T-helper 17 cell (primary cell): ENCODE results near the gene RALA. TPM values are rescaled to one million over a fixed set of nuclear protein-coding genes. Genes with fewer than 3 reads are reported as not detected.
A peak's percentile ranks its signal among the peaks of the same experiment; 100 is the strongest.
"Not testable (repeated sequence)": the region's sequence is repeated elsewhere in the genome, so short reads cannot be mapped to it uniquely, and the experiment has no call there.

Source experiments
- ATAC-seq: fragments of 150-1000 bp; cut with Tn5 transposase; 2 replicates; pipeline ENCODE4 v1.10.0; 2021; ENCODE audit warnings: mild to moderate bottlenecking, moderate library complexity
- DNase-seq, 3 donors: peaks; one replicate each; pipeline versions ENCODE4 v3.0.0 to v3.0.0-alpha.2; 2020 to 2021
- H3K9me3 ChIP-seq: one replicate; pipeline ENCODE4 v1.7.0; 2013; ENCODE audit warnings: low read length, mild to moderate bottlenecking; ENCODE audit not compliant: control insufficient read depth, poor library complexity, severe bottlenecking
- H3K27ac Mint-ChIP-seq: one replicate; pipeline ENCODE4 v1.8.0; 2022; ENCODE audit warnings: mild to moderate bottlenecking, moderate library complexity, mixed read lengths
- H3K27me3 Mint-ChIP-seq: one replicate; pipeline ENCODE4 v1.8.0; 2022; ENCODE audit warnings: mixed read lengths
- H3K36me3 Mint-ChIP-seq: one replicate; pipeline ENCODE4 v1.8.0; 2022; ENCODE audit warnings: low read depth, mixed read lengths
- H3K4me1 Mint-ChIP-seq: one replicate; pipeline ENCODE4 v1.8.0; 2022; ENCODE audit warnings: mild to moderate bottlenecking, mixed read lengths
- H3K4me3 Mint-ChIP-seq: one replicate; pipeline ENCODE4 v1.8.0; 2022; ENCODE audit warnings: mild to moderate bottlenecking, moderate library complexity, mixed read lengths
- total RNA-seq, 4 donors: library from RNA in 2 of 4; stranded (reverse) in 2 of 4; gene quantifications; one replicate each; pipeline ENCODE4 v1.2.3 and lab custom pipeline; 2022 to 2026

Gene RALA
- total RNA-seq, 2 donors from 2014 or later, result 22.4 to 27.1 TPM

DNA sequence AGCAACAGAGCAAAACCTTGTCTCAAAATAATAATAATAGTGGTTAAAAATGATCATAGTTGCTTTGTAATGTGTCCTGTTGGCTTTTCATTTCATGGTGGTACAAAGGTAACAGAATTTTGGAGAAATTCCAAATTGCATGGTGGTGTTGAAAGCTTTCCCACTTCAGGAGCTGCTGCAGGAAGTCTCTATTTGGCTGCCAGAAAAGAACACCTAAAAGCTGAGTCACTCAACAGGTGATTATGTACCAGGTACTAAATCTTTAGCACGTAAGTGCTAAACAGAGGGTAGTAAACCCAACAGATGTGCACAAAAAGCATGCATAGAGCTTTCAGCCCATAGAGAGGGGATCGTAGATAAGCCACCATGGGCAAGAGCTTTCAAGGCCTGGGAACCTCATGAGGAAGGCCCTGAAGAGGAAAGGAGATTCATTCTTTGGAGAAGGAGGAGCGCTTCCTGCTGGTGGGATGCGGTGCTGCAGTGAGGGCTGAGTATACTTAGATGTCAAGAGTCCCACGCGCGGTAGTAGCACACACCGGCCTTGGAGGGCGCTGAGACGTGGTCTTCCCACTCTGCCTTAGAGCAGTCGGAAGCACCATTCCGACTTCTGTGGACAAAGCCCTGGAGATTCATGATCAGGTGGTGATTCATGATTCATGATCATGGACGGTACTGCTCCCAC is 118.7 kb downstream of the RALA start:
- no peak overlapping the region for H3K27ac Mint-ChIP-seq
- no peaks in the 10 kb centered on the region for H3K36me3 Mint-ChIP-seq
- no peaks in the 10 kb centered on the region for H3K9me3 ChIP-seq
- H3K4me1 Mint-ChIP-seq, result peaks cover 12% of the 10 kb centered on the region
- H3K4me3 Mint-ChIP-seq, result no peak overlapping the region
- DNase-seq (peak in 2 of 3 donors; percentile 19), ATAC-seq (peak; percentile 76)
- H3K27me3 Mint-ChIP-seq, result no peaks in the 10 kb centered on the region

DNA sequence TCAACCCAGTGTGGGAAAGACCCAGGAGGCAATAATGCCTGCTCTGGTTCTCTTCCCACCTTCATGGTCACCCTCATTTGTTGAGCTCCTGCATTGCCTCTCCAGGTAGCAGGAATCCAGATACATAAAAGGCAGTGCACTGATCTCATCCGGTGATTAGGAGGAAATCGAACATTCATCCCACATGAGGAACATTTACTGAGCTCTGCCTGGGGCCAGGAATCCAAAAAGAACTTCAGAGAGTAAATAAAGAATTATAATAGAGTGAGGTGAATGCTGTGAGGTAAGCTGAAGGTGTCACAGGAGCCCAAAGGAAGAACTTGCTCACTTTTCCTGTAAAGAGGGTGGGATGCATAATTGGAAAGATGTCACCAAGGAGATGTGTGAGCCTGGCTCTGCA is 121.2 kb downstream of the RALA start:
- DNase-seq, result no peak
- no peak for ATAC-seq
- Mint-ChIP-seq H3K4me3 (no peak overlapping the region), H3K4me1 (peaks cover 10% of the 10 kb centered on the region), H3K36me3 (no peaks in the 10 kb centered on the region), H3K27me3 (no peaks in the 10 kb centered on the region), H3K27ac (peak overlapping the region; percentile 62)
- H3K9me3 ChIP-seq, result no peaks in the 10 kb centered on the region

DNA sequence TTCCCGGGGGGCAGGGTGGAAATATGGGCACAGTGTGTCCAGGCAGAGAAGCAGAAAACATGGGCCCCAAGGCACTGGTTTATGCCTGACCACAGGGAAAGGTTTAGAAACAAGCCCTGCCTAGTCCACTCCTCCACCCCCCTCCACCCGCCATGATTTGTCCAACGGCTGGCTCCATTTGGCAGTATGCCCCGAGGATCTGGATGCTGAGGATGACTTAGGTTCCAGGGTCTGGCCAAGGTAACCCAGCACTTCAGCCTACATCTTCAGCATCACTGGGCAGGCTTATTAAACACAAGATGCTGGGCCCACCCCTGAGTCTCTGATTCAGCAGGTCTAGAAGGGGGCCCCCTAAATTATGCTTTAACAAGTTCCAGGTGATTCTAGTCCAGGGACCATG is 121.9 kb downstream of the RALA start:
- H3K4me1 Mint-ChIP-seq, result peaks cover 10% of the 10 kb centered on the region
- no peak overlapping the region for H3K4me3 Mint-ChIP-seq
- ATAC-seq (no peak), DNase-seq (no peak)
- peak overlapping the region; percentile 62 for H3K27ac Mint-ChIP-seq
- no peaks in the 10 kb centered on the region for H3K9me3 ChIP-seq
- H3K36me3 Mint-ChIP-seq, result no peaks in the 10 kb centered on the region
- H3K27me3 Mint-ChIP-seq, result no peaks in the 10 kb centered on the region

DNA sequence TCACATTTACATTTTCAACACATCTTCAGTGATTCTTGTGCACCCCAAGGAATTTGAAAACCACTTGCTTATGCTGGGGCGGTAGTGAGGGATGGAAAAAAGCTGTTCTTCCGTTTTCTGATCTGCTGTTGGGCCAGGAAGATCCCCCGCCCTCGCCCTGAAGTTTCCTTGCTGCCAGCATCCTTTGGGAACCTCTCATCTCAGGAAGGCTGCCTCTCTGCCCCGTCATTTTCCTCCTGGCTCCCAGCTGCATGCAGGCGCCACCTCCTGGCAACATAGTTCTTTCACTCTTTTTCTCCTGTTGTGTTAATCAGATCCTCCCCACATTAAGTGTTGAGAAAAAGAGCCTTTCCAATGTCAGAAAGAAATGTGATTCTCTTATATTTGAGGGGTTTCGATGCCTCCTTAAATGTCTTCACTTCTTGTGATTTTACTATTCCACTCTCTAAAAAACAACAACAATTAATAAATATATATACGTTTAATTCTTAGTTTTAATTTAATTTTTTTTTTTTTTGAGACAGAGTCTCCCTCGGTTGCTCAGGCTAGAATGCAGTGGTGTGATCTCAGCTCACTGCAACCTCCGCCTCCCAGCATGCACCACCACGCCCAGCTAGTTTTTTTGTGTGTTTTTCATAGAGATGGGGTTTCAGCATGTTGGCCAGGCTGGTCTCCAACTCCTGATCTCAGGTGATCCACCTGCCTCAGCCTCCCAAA is 122.9 kb downstream of the RALA start:
- no peaks in the 10 kb centered on the region for H3K9me3 ChIP-seq
- Mint-ChIP-seq H3K27me3 (no peaks in the 10 kb centered on the region), H3K27ac (peak overlapping the region; percentile 75), H3K4me1 (peaks cover 7% of the 10 kb centered on the region), H3K4me3 (no peak overlapping the region), H3K36me3 (peaks cover 2% of the 10 kb centered on the region)
- ATAC-seq (peak; percentile 65), DNase-seq (peak in 2 of 3 donors; percentile 34 to 44)

DNA sequence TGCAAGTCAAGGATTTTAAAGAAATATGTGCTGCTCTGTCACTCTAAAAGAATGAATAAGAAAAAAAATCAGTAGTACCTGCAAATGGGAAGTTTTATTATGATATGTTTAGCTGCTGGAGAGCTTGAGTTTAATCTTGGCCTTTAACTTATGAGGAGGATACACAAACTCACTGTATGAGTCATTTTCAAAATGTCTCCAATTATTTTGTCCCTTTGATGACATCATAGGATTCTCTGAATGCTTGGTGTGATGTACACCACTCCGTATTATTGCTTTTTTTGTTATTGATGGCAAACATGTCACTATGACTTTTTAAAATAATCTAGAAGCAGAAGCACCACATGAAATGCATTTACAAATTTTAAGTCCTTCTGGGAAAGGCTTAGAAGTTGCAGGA is 125.8 kb downstream of the RALA start:
- Mint-ChIP-seq H3K4me3 (no peak overlapping the region), H3K27ac (no peak overlapping the region), H3K36me3 (peaks cover 2% of the 10 kb centered on the region), H3K4me1 (peaks cover 3% of the 10 kb centered on the region), H3K27me3 (no peaks in the 10 kb centered on the region)
- ATAC-seq (no peak), DNase-seq (no peak)
- H3K9me3 ChIP-seq, result no peaks in the 10 kb centered on the region

DNA sequence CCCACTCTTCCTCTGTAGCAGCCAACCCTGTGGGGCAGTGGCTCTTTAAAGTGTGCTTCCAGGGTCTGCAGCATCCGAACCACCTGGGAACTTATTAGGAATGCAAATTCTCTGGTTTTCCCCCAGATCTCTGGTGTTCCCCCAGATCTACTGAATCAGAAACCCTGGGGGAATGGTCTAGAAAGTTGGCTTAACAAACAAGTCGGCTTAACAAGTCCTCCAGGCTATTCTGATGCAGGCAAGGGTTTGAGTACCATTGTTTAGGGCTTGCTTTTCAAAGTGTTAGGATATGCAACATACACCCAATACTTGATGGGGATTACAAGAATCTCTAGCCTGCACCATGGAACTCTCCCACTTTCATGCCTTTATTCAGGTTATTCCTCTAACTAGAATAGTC is 126.3 kb downstream of the RALA start:
- Mint-ChIP-seq H3K4me3 (no peak overlapping the region), H3K4me1 (peaks cover 7% of the 10 kb centered on the region), H3K27ac (no peak overlapping the region), H3K27me3 (no peaks in the 10 kb centered on the region), H3K36me3 (peaks cover 2% of the 10 kb centered on the region)
- ATAC-seq (no peak), DNase-seq (no peak)
- H3K9me3 ChIP-seq, result no peaks in the 10 kb centered on the region

DNA sequence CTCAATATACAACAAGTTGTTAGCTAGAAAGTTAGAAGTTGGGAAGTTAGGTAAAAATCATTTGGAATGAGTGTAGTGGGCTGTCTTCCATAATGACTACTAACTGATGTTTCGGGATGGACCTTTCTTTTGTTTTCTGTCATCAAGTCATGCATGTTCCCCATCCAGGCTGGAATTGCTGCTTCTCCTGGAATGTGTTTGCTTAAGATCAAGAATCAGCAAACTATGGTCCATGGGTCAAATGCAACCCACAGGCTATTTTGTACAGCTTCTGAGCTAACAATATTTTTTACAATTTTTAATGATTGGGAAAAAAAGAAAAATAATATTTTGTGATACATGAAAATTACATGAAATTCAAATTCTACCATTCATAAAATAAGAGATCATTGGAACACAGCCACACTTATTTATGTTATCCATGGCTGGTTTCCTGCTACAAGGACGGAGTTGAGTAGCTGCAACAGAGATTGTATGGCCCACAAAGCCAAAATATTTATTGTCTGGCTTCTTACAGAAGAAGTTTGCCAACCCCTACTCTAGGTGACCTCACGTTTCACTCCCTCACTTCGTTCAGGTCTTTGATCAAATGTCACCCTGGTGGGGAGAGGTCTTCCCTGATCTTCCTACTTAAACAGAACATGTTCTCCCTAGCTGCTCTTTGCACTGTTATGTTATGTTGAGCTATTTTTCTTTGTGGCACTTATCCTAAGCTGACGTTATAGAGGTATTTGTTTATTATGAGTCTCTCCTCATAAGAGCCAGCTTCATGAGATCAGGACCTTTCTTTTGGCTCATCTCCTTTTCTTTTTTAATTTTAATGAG is 127.1 kb downstream of the RALA start:
- peaks cover 7% of the 10 kb centered on the region for H3K4me1 Mint-ChIP-seq
- H3K27ac Mint-ChIP-seq, result no peak overlapping the region
- H3K9me3 ChIP-seq, result no peaks in the 10 kb centered on the region
- H3K36me3 Mint-ChIP-seq, result peaks cover 2% of the 10 kb centered on the region
- DNase-seq (no peak), ATAC-seq (no peak)
- no peak overlapping the region for H3K4me3 Mint-ChIP-seq
- no peaks in the 10 kb centered on the region for H3K27me3 Mint-ChIP-seq

DNA sequence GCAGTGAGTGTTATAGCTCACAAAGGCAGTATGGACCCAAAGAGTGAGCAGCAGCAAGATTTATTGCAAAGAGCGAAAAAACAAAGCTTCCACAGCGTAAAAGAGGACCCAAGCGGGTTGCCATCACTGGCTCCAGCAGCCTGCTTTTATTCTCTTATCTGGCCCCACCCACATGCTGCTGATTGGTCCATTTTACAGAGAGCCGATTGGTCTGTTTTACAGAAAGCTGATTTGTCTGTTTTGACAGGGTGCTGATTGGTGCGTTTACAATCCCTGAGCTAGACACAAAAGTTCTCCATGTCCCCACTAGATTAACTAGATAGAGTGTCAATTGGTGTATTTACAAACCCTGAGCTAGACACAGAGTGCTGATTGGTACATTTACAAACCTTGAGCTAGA is 129.9 kb downstream of the RALA start:
- not testable (repeated sequence) for ATAC-seq, H3K27me3 Mint-ChIP-seq, H3K9me3 ChIP-seq, H3K4me3 Mint-ChIP-seq, DNase-seq, H3K4me1 Mint-ChIP-seq, H3K36me3 Mint-ChIP-seq, H3K27ac Mint-ChIP-seq

DNA sequence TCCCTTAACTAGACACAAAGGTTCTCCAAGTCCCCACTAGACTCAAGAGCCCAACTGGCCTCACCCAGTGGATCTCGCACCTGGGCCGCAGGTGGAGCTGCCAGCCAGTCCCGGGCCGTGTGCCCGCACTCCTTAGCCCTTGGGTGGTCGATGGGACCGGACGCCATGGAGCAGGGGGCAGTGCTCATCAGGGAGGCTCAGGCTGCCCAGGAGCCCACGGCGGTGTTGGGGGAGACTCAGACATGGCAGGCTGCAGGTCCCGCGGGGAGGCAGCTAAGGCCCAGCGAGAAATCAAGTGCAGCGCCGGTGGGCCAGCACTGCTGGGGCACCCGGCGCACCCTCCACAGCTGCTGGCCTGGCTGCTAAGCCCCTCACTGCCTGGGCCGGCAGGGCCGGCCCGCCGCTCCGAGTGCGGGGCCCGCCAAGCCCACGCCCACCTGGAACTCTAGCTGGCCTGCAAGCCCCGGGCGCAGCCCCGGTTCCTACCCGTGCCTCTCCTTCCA is 130.5 kb downstream of the RALA start:
- Mint-ChIP-seq H3K27me3 (no peaks in the 10 kb centered on the region), H3K36me3 (peaks cover 4% of the 10 kb centered on the region)

DNA sequence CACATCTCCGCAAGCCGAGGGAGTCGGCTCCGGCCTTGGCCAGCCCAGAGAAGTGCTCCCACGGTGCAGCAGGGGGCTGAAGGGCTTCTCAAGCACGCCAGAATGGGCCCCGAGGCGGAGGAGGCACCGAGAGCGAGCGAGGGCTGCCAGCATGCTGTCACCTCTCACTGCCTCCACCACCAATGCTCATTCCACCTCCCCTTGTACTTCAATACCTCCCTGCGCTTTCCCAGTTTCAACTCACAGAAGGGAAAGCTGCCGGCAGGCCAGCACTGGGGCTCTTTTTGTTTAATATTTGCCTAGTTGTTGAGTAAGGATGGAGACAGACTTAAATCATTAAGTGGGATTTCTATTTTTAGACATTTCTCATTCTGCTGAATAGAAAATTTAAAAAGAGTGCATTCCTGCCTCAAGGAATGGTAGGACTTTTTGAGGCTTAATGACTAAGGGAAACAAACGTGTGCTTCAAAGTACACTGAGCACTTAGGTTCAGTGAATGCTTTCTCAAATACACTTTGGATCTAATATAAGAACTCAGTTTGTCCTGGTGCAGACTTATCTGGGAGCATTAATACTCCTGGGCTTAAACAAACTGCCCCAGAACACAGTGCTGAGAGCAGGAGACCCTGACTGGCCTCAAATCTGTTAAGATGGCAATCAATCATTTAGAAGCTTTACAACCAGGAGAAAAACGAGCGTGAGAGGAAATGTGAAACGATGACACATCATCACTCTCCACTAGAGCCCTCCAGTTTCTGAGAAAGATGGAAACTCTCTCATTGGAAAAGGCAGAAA is 131.2 kb downstream of the RALA start:
- H3K27ac Mint-ChIP-seq, result no peak overlapping the region
- H3K4me1 Mint-ChIP-seq, result peaks cover 8% of the 10 kb centered on the region

More for the DNA sequence above, 130.5 kb downstream of the RALA start:
- ATAC-seq, result no peak
- no peaks in the 10 kb centered on the region for H3K9me3 ChIP-seq
- peaks cover 8% of the 10 kb centered on the region for H3K4me1 Mint-ChIP-seq
- DNase-seq, result no peak
- H3K4me3 Mint-ChIP-seq, result no peak overlapping the region
- H3K27ac Mint-ChIP-seq, result no peak overlapping the region

DNA sequence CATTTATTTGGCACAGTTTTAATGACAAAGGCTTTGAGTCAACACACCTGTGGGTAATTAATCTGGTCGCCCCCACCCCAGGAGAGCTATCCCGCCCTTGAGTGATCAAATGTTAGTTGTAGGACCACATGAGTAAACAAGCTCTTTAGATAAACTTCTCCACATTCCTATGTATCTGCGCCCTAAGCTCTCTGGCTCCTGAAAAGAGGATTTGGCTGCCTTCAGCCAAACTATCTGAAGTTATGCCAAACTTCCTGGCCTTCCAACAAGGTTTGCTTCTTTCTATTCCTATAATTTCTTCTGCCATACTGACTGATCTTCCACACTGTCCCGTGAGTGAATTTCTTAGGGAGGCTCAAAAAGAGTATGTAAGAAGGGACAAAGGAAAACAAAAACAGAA is 134.2 kb downstream of the RALA start:
- Mint-ChIP-seq H3K27ac (no peak overlapping the region), H3K4me1 (peaks cover 13% of the 10 kb centered on the region)
- ATAC-seq, result no peak

More for the DNA sequence above, 131.2 kb downstream of the RALA start:
- Mint-ChIP-seq H3K4me3 (no peak overlapping the region), H3K27me3 (no peaks in the 10 kb centered on the region), H3K36me3 (peaks cover 4% of the 10 kb centered on the region)
- ATAC-seq, result no peak
- DNase-seq, result no peak
- no peaks in the 10 kb centered on the region for H3K9me3 ChIP-seq

More for the DNA sequence above, 134.2 kb downstream of the RALA start:
- no peaks in the 10 kb centered on the region for H3K9me3 ChIP-seq
- Mint-ChIP-seq H3K4me3 (no peak overlapping the region), H3K36me3 (peaks cover 2% of the 10 kb centered on the region), H3K27me3 (no peaks in the 10 kb centered on the region)
- no peak for DNase-seq
